ENCODE measurements around the gene SORL1.

- no peak for TF ChIP-seq CTCF (IDR thresholded peaks at IDR 0.05)
- TF ChIP-seq POLR2A (IDR thresholded peaks at IDR 0.05), result no peak
Observed at GRCh38 chr11:121530257-121530656, 78.1 kb downstream of the SORL1 start.

Data from gastroesophageal sphincter (tissue), 3 donors.